HG02642 (cell line): Measurements from ENCODE around the gene SOCS3.
"Not testable (repeated sequence)": the region's sequence is repeated elsewhere in the genome, so short reads cannot be mapped to it uniquely, and the experiment has no call there.

ENCODE experiments used
- ATAC-seq: cut with Tn5 transposase; IDR thresholded peaks from one replicate; pipeline ENCODE4 v1.9.1; 2021; ENCODE audit warnings: mild to moderate bottlenecking; ENCODE audit not compliant: unreplicated experiment, poor library complexity

The SOCS3 gene

GRCh38 chr17:78335209-78335608, 24.7 kb downstream of the SOCS3 start:
- no peak for ATAC-seq

DNA sequence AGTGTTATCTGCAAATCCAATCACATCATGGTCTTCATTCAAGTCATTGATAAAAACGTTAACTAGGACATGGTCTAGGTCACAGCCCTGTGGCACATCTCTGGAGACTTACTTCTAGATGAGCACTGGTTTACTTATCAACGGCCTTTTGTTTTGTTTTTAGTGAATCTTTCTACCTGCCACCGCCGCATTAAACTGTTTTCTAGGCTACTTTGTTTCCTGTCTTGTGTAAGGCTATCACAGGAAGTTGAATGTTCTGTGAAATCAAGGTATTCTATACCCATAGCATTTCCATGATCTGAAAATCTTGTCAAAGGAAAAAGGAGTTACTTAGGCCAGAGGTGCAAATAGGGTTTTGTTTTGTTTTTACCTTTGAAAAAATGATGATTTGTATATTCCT, 26.9 kb downstream of the SOCS3 start:
- ATAC-seq, result no peak

DNA sequence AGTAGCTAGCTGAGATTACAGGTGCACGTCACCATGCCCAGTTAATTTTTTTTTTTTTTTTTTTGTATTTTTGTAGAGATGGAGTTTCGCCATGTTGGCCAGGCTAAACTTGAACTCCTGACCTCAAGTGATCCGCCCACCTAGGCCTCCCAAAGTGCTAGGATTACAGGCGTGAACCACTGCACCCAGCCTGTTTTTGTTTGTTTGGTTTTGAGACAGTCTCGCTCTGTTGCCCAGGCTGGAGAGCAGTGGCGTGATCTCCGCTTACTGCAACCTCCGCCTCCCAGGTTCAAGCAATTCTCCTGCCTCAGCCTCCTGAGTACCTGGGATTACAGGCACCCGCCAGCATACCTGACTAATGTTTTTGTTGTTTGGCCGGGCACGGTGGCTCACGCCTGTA, 28.5 kb downstream of the SOCS3 start:
- ATAC-seq, result not testable (repeated sequence)

DNA sequence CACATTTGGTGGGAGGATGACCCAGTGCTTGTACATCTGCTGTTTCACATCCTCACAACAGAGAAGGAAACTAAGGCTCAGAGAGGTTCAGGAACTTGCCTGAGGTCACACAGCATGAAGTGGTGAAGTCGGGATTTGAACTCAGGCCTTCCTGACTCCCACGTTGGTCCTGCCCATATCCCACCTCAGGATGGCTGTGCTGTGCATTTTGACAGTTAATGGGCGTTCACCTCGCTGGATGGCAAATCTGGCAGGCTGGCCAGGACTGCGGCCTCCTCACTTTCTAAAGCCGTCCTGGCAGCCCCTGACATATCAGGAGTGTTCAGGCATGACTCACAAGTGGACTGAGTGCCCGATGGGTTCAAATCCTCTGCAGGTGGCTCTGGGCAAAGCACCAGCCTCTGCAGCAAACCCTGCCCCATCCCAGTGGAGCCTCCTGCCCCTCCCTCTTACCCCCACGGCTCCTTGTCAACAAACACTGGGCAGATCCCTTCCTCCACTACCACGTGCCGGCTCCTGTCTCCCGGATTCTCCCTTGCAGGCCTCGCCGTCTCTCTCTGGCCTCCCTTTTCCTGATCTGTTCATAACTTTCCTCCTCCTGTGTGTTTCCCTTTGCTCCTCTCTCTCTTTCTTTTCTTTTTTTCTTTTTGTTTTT, 29.2 kb downstream of the SOCS3 start:
- ATAC-seq, result no peak

DNA sequence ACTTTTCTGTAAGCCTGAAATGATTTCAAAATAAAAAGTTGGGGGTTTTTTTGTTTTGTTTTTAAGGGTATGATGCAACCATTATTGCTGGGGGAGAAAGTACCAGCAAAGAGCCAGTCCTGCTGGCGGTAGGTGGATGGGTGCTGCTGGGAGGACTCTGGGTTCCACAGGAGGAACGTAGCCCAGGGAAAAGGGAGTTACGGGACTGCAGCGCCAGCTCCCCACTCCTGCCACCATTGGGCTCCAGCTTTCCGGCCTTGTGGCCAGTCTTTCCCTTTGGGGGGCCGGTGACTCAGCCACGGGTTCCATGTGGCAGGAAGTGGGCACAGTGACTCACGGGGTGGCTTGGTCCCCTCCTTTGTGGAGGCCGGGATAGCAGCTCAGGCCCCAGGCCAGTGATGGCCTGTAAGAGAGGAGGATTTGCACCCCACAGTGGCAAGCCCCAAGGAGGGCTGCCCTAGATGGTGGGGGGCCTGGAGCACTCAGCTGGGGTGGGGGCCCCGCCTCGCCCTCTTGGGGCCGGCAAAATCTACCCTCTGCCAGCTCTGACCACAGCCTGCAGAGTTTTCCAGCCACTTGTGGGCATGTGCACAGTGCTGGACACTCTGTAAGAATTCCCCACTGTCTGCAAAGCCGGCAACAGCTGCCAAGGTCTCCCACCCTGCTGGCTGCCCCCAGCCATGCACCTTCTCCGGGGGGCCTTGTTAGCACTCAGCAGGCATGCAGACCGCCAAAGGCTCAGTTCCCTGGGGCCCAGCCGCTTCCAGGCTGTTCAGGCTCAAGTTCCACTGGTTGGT, 30.4 kb downstream of the SOCS3 start:
- ATAC-seq, result no peak

- no peak for ATAC-seq
These were observed 32.0 kb downstream of the SOCS3 start for GRCh38 chr17:78327880-78328279.

DNA sequence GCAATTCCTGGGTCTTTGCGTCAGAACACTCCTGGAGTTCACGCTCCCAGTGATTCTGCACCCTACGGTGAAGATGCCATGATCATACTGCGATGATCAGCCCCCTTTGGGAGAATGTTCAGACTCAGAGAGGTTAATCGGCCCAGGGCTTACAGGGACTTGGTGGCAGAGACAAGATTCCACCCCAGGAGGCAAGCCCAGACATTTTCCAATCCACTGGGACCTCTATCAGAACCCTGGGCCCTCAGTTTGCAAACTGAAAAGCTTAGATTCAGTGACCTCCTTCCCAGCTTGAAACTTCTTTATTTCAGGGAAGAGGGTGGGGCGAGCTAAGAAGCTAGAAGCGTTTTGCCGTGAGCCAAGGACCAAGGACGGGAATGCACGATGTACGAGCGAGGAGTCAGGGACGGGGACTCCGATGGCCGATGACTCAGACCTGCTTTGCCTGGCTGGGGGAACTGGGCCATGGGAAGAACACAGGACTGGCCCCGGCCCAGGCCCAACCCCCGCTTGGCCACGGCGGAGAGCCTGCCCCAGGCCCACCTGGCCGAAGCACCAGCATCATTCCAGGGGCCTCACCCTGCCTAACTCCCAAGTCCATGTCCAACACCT, 34.7 kb downstream of the SOCS3 start:
- ATAC-seq, result no peak

- no peak for ATAC-seq
These were observed 35.3 kb downstream of the SOCS3 start for GRCh38 chr17:78324391-78325075.

GRCh38 chr17:78323826-78324390, 36.0 kb downstream of the SOCS3 start:
- ATAC-seq, result no peak

DNA sequence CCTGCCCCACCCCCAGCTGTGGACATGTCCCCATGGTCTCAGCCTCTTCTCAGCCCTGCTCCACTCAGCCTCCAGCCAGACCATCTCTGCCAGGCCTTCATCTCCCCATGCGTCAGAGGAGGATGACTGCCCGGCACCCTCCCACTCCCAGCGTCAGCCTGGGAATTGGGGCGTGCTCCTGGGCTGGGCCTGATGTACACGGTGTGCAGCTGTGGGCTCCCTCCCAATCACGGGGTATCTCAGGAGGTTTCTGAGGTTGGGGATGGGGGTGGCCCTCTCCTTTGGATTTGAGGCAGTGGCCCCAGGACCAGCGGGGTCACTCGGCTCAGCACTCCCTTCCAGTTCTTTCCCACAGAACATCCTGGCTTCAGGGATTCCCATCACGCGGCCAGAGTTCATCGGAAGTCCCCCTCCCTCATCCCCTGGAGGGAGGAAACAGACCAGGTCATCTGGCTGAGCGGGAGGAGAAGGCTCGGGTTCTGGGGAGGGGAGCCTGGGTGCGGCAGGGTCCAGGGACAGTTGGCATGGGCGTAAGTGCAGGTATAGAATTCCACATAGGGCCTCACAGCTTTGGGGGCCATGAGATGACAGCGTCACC, 36.9 kb downstream of the SOCS3 start:
- no peak for ATAC-seq

DNA sequence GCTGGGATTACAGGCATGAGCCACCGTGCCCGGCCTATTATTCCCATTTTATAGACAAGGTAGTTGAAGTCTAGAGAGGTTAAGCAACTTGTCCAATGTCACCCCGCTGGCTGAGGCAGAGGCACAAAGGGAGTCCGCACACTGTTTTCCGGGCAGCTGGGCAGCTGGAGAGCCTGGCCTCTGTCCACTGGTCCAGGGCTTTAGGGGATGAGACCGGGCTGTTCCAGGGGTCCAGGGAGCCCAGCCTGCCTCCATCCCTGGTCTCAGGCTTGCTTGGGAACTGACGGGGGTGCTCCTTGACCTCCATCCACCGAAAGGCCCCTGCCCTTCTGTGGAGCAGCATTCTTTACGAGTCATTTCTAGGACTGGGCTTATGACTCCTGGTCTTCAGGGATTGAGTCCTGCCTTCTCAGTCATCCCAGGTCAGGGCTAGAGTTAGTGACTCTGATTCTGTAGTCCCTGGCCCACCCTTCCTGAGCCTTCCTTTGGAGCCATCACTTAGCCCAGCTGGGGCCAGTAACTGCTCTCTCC, 37.5 kb downstream of the SOCS3 start:
- ATAC-seq, result no peak

DNA sequence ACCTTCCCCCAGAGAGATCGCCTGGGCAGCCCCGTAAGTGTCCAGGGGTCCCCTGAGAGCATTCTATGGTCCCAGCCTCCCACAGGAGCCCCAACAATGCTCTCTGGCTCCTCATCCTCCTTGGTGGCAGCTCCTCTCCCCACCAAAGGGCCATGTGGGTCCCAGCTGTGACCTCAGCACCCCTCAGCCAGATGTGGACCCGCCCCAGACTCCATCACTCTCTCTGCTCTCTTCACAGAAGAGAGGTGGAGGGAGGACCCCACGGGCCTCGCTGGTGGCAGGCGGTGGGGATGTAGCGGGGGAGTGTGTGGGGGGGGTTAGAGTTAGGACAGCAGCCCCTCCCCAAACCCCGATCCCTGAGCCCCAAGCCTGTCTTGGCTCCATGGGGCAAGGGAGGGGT, 41.0 kb downstream of the SOCS3 start:
- no peak for ATAC-seq

- no peak for ATAC-seq
These were observed 41.5 kb downstream of the SOCS3 start for GRCh38 chr17:78318407-78318806.

- ATAC-seq, result no peak
These were observed 42.0 kb downstream of the SOCS3 start for GRCh38 chr17:78317794-78318400.

DNA sequence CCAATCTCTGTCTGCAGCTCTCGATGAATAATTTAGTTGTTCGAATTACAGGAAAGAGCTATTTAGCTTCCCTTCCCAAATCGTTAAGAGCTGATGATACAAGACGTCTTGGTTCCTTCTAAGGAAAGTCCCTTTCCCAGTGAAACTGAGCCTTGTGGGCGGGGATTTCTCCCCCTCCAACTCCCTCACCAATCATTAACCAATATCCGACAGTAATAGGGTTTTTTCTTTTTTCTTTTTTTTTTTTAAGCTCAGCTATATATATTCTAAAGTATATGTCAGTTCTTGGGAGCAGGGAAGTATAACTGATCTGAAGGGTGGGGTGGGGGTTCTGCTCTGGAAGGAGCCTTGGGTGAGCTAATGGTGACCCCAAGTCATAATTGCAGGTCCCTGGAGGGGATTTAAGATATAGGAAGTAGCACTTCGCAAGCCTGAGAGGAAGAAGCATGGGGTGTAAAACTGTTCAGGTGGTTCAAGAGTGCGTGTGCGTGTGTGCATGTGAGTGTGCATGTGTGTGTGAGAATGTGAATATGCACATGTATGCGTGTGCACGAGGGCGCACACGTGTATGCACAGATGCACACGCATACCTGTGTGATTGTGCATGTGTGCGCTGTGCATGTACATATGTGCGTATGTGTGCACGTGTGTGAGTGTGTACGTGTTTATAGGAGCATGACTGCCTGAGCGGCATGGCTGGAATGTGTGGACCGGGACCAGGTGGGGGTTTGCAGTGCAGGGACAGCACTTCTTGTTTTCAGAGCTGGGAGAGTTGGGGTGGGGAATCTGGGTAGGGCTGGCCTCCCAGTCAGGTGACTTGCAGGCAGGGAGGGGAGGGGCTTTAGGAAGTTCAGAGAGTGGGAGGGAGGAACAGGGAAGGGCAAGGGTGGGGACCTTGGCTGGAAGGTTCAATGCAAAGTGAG, 42.7 kb downstream of the SOCS3 start:
- no peak for ATAC-seq

GRCh38 chr17:78316115-78316866, 43.6 kb downstream of the SOCS3 start:
- no peak for ATAC-seq

DNA sequence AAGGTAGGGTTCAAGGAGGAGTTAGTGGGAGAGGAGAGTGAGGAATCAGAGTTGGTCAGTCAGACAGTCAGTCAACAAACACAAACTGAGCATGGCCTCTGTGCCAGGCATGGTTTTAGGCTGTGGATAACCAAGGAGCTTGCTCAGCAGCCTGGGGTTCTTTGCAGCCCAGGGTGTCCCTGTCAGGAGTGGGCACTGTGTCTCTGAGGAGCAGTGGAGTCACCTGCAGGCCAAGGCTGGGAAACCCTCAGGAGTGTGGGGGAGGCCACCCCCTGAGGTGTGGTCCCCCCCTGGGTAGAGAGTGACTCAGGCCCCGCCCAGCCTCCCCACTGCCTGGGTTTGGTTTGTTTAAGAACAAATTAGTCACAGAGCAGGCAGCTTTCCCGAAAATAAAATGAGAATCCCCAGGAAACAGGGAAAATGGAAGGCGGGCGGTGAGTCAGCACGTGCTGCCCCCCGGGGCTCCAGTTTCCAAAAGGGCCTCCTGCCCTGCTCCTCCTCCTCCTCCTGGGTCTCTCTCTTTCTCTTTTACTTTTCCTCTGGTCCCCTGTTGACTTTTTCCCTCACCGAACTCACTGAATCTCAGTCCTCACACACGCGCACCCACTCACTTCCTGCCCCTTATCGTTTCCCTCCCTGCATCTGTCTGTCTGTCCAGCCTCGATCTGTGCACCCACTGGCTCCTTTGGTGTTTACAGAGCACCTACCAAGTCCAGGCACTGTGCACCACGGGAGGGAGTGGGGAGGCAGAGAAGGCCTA, 44.3 kb downstream of the SOCS3 start:
- ATAC-seq, result no peak
